H1 (cell line): Measurements from ENCODE around the gene DENND5B.
A peak's percentile ranks its signal among the peaks of the same experiment; 100 is the strongest.
"Not testable (repeated sequence)": the region's sequence is repeated elsewhere in the genome, so short reads cannot be mapped to it uniquely, and the experiment has no call there.

Source experiments
- CEBPB ChIP-seq: IDR thresholded peaks from 2 replicates; pipeline ENCODE4 v1.6.1; 2012; ENCODE audit warnings: low read depth, low read length
- EZH2 ChIP-seq: fragments of 200-600 bp; sonication (generic); IDR thresholded peaks from 2 replicates; pipeline ENCODE4 v1.7.1; 2012; ENCODE audit warnings: low read depth, mild to moderate bottlenecking, moderate library complexity, low read length, inconsistent platforms; ENCODE audit not compliant: severe bottlenecking
- GABPA ChIP-seq: IDR thresholded peaks from 2 replicates; pipeline ENCODE4 v1.6.1; 2011; ENCODE audit warnings: mild to moderate bottlenecking, low read length, moderate library complexity, borderline replicate concordance; ENCODE audit not compliant: insufficient read depth
- GTF2F1 ChIP-seq: IDR thresholded peaks from 2 replicates; pipeline ENCODE4 v1.6.1; 2012; ENCODE audit warnings: low read depth, low read length, improper control_type of control experiment, borderline replicate concordance
- MAX ChIP-seq: IDR thresholded peaks from 2 replicates; pipeline ENCODE4 v1.6.1; 2012; ENCODE audit warnings: inconsistent platforms
- POLR2A ChIP-seq, 2 experiments: IDR thresholded peaks; 1 replicate in 1 of 2; 2 replicates in 1 of 2; pipeline ENCODE4 v1.6.1; 2011; ENCODE audit warnings: low read depth in 2 of 2, low read length in 2 of 2, mild to moderate bottlenecking in 2 of 2; ENCODE audit errors: control extremely low read depth in 1 of 2
- POLR2AphosphoS5 ChIP-seq: IDR thresholded peaks from 2 replicates; pipeline ENCODE4 v1.6.1; 2011; ENCODE audit warnings: low read depth, low read length
- RAD21 ChIP-seq, 2 experiments: IDR thresholded peaks in 1 of 2; conservative IDR thresholded peaks in 1 of 2; 2 replicates each; pipeline ENCODE4 v1.6.1; 2011; ENCODE audit warnings: low read depth in 2 of 2, low read length in 2 of 2, improper control_type of control experiment in 1 of 2, inconsistent platforms in 1 of 2, mild to moderate bottlenecking in 1 of 2, moderate library complexity in 1 of 2
- RNF2 ChIP-seq: fragments of 200-900, 300-1000 bp; sonication (generic); IDR thresholded peaks from 2 replicates; pipeline ENCODE4 v1.7.1; 2016; ENCODE audit warnings: borderline replicate concordance, low read depth, mild to moderate bottlenecking, antibody characterized with exemption, low read length; ENCODE audit not compliant: poor library complexity, severe bottlenecking; ENCODE audit errors: missing control alignments
- SIN3A ChIP-seq, 2 experiments: IDR thresholded peaks in 1 of 2; conservative IDR thresholded peaks in 1 of 2; 2 replicates each; pipeline ENCODE4 v1.6.1; 2011 to 2012; ENCODE audit warnings: low read length in 2 of 2, improper control_type of control experiment in 1 of 2, low read depth in 1 of 2, mild to moderate bottlenecking in 1 of 2
- TF ChIP-seq, protein P1 (sequence below), 3 experiments: IDR thresholded peaks; 1 replicate in 2 of 3; 2 replicates in 1 of 3; pipeline versions ENCODE4 v1.5.1 to v1.6.1; 2011; ENCODE audit warnings: low read length in 3 of 3, mild to moderate bottlenecking in 3 of 3, inconsistent platforms in 2 of 3, low read depth in 1 of 3, moderate library complexity in 1 of 3; ENCODE audit not compliant: insufficient read depth in 1 of 3; ENCODE audit errors: control extremely low read depth in 1 of 3

DNA sequence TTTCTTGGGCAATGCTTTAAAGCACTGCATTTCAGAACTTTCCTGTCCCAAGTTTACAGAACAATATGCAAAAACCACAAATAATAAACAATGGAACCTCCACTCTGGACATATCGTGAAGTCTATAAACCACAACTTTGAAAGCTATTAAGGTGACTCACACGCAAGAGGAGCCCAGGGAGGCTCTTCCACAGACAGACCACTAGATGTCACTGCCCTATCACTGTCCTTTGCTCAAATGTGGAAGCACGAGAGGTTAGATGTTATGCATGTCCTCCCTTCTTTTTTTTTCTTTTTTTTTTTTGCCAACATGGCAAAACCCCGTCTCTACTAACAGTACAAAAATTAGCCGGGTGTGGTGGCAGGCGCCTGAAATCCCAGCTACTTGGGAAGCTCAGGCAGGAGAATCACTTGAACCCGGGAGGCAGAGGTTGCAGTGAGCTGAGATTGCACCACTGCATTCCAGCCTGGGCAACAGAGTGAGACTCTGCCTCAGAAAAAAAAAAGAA lies 187.8 kb downstream of the DENND5B start:
- not testable (repeated sequence) for TF ChIP-seq POLR2A (IDR thresholded peaks at IDR 0.05; ENCODE audit: control extremely low read depth in 1 of 2, low read depth in 2 of 2, low read length in 2 of 2); GTF2F1; GABPA; MAX; RNF2; POLR2AphosphoS5; SIN3A (conservative IDR thresholded peaks at IDR 0.05 in 1 of 2, IDR thresholded peaks at IDR 0.05 in 1 of 2; ENCODE audit: low read depth in 1 of 2, low read length in 2 of 2); EZH2; CEBPB
- peak; percentile 94 to 97 for TF ChIP-seq RAD21 (IDR thresholded peaks at IDR 0.05 in 1 of 2, conservative IDR thresholded peaks at IDR 0.05 in 1 of 2; ENCODE audit: low read depth in 2 of 2, low read length in 2 of 2)
- TF ChIP-seq, protein P1, sequence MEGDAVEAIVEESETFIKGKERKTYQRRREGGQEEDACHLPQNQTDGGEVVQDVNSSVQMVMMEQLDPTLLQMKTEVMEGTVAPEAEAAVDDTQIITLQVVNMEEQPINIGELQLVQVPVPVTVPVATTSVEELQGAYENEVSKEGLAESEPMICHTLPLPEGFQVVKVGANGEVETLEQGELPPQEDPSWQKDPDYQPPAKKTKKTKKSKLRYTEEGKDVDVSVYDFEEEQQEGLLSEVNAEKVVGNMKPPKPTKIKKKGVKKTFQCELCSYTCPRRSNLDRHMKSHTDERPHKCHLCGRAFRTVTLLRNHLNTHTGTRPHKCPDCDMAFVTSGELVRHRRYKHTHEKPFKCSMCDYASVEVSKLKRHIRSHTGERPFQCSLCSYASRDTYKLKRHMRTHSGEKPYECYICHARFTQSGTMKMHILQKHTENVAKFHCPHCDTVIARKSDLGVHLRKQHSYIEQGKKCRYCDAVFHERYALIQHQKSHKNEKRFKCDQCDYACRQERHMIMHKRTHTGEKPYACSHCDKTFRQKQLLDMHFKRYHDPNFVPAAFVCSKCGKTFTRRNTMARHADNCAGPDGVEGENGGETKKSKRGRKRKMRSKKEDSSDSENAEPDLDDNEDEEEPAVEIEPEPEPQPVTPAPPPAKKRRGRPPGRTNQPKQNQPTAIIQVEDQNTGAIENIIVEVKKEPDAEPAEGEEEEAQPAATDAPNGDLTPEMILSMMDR (IDR thresholded peaks at IDR 0.05; ENCODE audit: control extremely low read depth in 1 of 3, insufficient read depth in 1 of 3, low read depth in 1 of 3, low read length in 3 of 3), result peak; percentile 66 to 93 (median 75)
